ENCODE results near the gene CANT1. TPM values are rescaled to one million over a fixed set of nuclear protein-coding genes. Genes with fewer than 3 reads are reported as not detected.

The CANT1 gene
- total RNA-seq, 2 experiments from 2014 or later = 48.7 to 51.0 TPM

GRCh38 chr17:79047923-79048825, 38.6 kb upstream of the CANT1 start:
- Mint-ChIP-seq H3K36me3 (ENCODE audit: low read depth) (no peaks in the 10 kb centered on the region), H3K27ac (no peak overlapping the region), H3K9me3 (peaks cover 3% of the 10 kb centered on the region), H3K4me1 (ENCODE audit: low read depth) (no peaks in the 10 kb centered on the region), H3K27me3 (ENCODE audit: low read depth) (peaks cover 3% of the 10 kb centered on the region), H3K4me3 (no peak overlapping the region)
- DNase-seq = no peak
- intact Hi-C loops (cut with micrococcal nuclease) = loop anchor here (2.0 kb wide), 1 partner anchor 35 kb away; no protein-coding TSS in a partner anchor
- CTCF ChIA-PET = interaction anchor here (0.5 to 0.9 kb wide), 3 partner anchors 27 to 337 kb away, joined by 4 read pairs; no protein-coding TSS in a partner anchor

GRCh38 chr17:79047291-79047920, 37.8 kb upstream of the CANT1 start:
- DNase-seq = no peak
- Mint-ChIP-seq H3K4me3 (no peak overlapping the region), H3K9me3 (no peaks in the 10 kb centered on the region), H3K4me1 (ENCODE audit: low read depth) (no peaks in the 10 kb centered on the region), H3K36me3 (ENCODE audit: low read depth) (no peaks in the 10 kb centered on the region), H3K27me3 (ENCODE audit: low read depth) (peaks cover 3% of the 10 kb centered on the region), H3K27ac (no peak overlapping the region)
- CTCF ChIA-PET = interaction anchor here (0.9 kb wide), 1 partner anchor 26 kb away, joined by 4 read pairs; no protein-coding TSS in a partner anchor
- intact Hi-C loops (cut with micrococcal nuclease) = loop anchor here (2.0 kb wide), 1 partner anchor 35 kb away; no protein-coding TSS in a partner anchor

GRCh38 chr17:79046916-79047280, 37.3 kb upstream of the CANT1 start:
- Mint-ChIP-seq H3K36me3 (ENCODE audit: low read depth) (no peaks in the 10 kb centered on the region), H3K4me3 (no peak overlapping the region), H3K27ac (no peak overlapping the region), H3K9me3 (no peaks in the 10 kb centered on the region), H3K27me3 (ENCODE audit: low read depth) (peaks cover 3% of the 10 kb centered on the region), H3K4me1 (ENCODE audit: low read depth) (no peaks in the 10 kb centered on the region)
- CTCF ChIA-PET = interaction anchor here (0.9 kb wide), 1 partner anchor 25 kb away, joined by 4 read pairs; no protein-coding TSS in a partner anchor
- intact Hi-C loops (cut with micrococcal nuclease) = loop anchor here (1.0 to 2.0 kb wide), 2 partner anchors 36 to 345 kb away; no protein-coding TSS in a partner anchor
- no peak for DNase-seq

GRCh38 chr17:79046197-79046915, 36.8 kb upstream of the CANT1 start:
- Mint-ChIP-seq H3K4me3 (no peak overlapping the region), H3K27ac (no peak overlapping the region), H3K27me3 (ENCODE audit: low read depth) (peaks cover 3% of the 10 kb centered on the region), H3K4me1 (ENCODE audit: low read depth) (no peaks in the 10 kb centered on the region), H3K36me3 (ENCODE audit: low read depth) (no peaks in the 10 kb centered on the region), H3K9me3 (no peaks in the 10 kb centered on the region)
- intact Hi-C loops (cut with micrococcal nuclease) = loop anchor here (1.0 to 2.0 kb wide), 2 partner anchors 36 to 346 kb away; no protein-coding TSS in a partner anchor
- CTCF ChIA-PET = interaction anchor here (0.6 to 3.2 kb wide), 14 partner anchors 10 to 789 kb away, joined by 3 to 13 read pairs (median 6); no protein-coding TSS in a partner anchor
- no peak for DNase-seq

- no peaks in the 10 kb centered on the region for H3K4me1 Mint-ChIP-seq (ENCODE audit: low read depth)
- no peaks in the 10 kb centered on the region for H3K9me3 Mint-ChIP-seq
- intact Hi-C loops (cut with micrococcal nuclease) = loop anchor here (1.0 to 2.0 kb wide), 2 partner anchors 37 to 346 kb away; no protein-coding TSS in a partner anchor
- peaks cover 3% of the 10 kb centered on the region for H3K27me3 Mint-ChIP-seq (ENCODE audit: low read depth)
- H3K27ac Mint-ChIP-seq = no peak overlapping the region
- peak; percentile 77 for DNase-seq
- no peaks in the 10 kb centered on the region for H3K36me3 Mint-ChIP-seq (ENCODE audit: low read depth)
- CTCF ChIA-PET = interaction anchor here (0.6 to 3.2 kb wide), 17 partner anchors 10 to 789 kb away, joined by 3 to 13 read pairs (median 4); no protein-coding TSS in a partner anchor
- H3K4me3 Mint-ChIP-seq = no peak overlapping the region
Measured at GRCh38 chr17:79045842-79046196, 36.3 kb upstream of the CANT1 start.

GRCh38 chr17:79045001-79045729, 35.6 kb upstream of the CANT1 start:
- peaks cover 3% of the 10 kb centered on the region for H3K27me3 Mint-ChIP-seq (ENCODE audit: low read depth)
- CTCF ChIA-PET = interaction anchor here (0.6 to 3.2 kb wide), 20 partner anchors 9 to 348 kb away, joined by 3 to 13 read pairs (median 4); no protein-coding TSS in a partner anchor
- H3K36me3 Mint-ChIP-seq (ENCODE audit: low read depth) = no peaks in the 10 kb centered on the region
- no peaks in the 10 kb centered on the region for H3K4me1 Mint-ChIP-seq (ENCODE audit: low read depth)
- intact Hi-C loops (cut with micrococcal nuclease) = no loop called here
- H3K4me3 Mint-ChIP-seq = no peak overlapping the region
- DNase-seq = no peak
- no peak overlapping the region for H3K27ac Mint-ChIP-seq
- no peaks in the 10 kb centered on the region for H3K9me3 Mint-ChIP-seq

- CTCF ChIA-PET = interaction anchor here (0.9 to 3.2 kb wide), 9 partner anchors 8 to 356 kb away, joined by 3 to 11 read pairs (median 4); no protein-coding TSS in a partner anchor
- no peaks in the 10 kb centered on the region for H3K9me3 Mint-ChIP-seq
- peaks cover 3% of the 10 kb centered on the region for H3K27me3 Mint-ChIP-seq (ENCODE audit: low read depth)
Measured at GRCh38 chr17:79044462-79044861, 34.9 kb upstream of the CANT1 start.

GRCh38 chr17:79043931-79044320, 34.4 kb upstream of the CANT1 start:
- H3K27ac Mint-ChIP-seq = no peak overlapping the region
- H3K27me3 Mint-ChIP-seq (ENCODE audit: low read depth) = peaks cover 3% of the 10 kb centered on the region
- DNase-seq = no peak
- no peaks in the 10 kb centered on the region for H3K9me3 Mint-ChIP-seq
- H3K4me3 Mint-ChIP-seq = no peak overlapping the region
- H3K36me3 Mint-ChIP-seq (ENCODE audit: low read depth) = no peaks in the 10 kb centered on the region
- no peaks in the 10 kb centered on the region for H3K4me1 Mint-ChIP-seq (ENCODE audit: low read depth)
- intact Hi-C loops (cut with micrococcal nuclease) = loop anchor here (2.0 kb wide), 1 partner anchor 57 kb away; no protein-coding TSS in a partner anchor
- CTCF ChIA-PET = interaction anchor here (1.0 to 3.2 kb wide), 6 partner anchors 15 to 357 kb away, joined by 3 to 11 read pairs (median 4); no protein-coding TSS in a partner anchor

More at GRCh38 chr17:79044462-79044861, 34.9 kb upstream of the CANT1 start:
- Mint-ChIP-seq H3K36me3 (ENCODE audit: low read depth) (no peaks in the 10 kb centered on the region), H3K27ac (no peak overlapping the region), H3K4me3 (no peak overlapping the region), H3K4me1 (ENCODE audit: low read depth) (no peaks in the 10 kb centered on the region)
- DNase-seq = no peak
- intact Hi-C loops (cut with micrococcal nuclease) = no loop called here

GRCh38 chr17:79043191-79043930, 33.8 kb upstream of the CANT1 start:
- Mint-ChIP-seq H3K4me3 (no peak overlapping the region), H3K4me1 (ENCODE audit: low read depth) (no peaks in the 10 kb centered on the region), H3K36me3 (ENCODE audit: low read depth) (no peaks in the 10 kb centered on the region), H3K9me3 (no peaks in the 10 kb centered on the region), H3K27ac (no peak overlapping the region), H3K27me3 (ENCODE audit: low read depth) (peaks cover 3% of the 10 kb centered on the region)
- intact Hi-C loops (cut with micrococcal nuclease) = loop anchor here (2.0 kb wide), 1 partner anchor 57 kb away; no protein-coding TSS in a partner anchor
- CTCF ChIA-PET = interaction anchor here (1.1 to 3.2 kb wide), 3 partner anchors 53 to 357 kb away, joined by 3 to 11 read pairs (median 4); no protein-coding TSS in a partner anchor
- DNase-seq = no peak

GRCh38 chr17:79042421-79043190, 33.0 kb upstream of the CANT1 start:
- no peaks in the 10 kb centered on the region for H3K4me1 Mint-ChIP-seq (ENCODE audit: low read depth)
- H3K9me3 Mint-ChIP-seq = no peaks in the 10 kb centered on the region
- peak; percentile 81 for DNase-seq
- no peak overlapping the region for H3K27ac Mint-ChIP-seq
- peaks cover 3% of the 10 kb centered on the region for H3K27me3 Mint-ChIP-seq (ENCODE audit: low read depth)
- no peak overlapping the region for H3K4me3 Mint-ChIP-seq
- intact Hi-C loops (cut with micrococcal nuclease) = loop anchor here (1.0 to 2.0 kb wide), 2 partner anchors 23 to 56 kb away; no protein-coding TSS in a partner anchor
- CTCF ChIA-PET = interaction anchor here (0.8 to 1.6 kb wide), 9 partner anchors 10 to 63 kb away, joined by 3 to 13 read pairs (median 4); partner anchors contain the start of gene LGALS3BP
- no peaks in the 10 kb centered on the region for H3K36me3 Mint-ChIP-seq (ENCODE audit: low read depth)

Measured in activated naive CD4-positive, alpha-beta T cell treated with anti-CD3 and anti-CD28 coated beads for 36 hours (primary cell).